ENCODE data around the gene DCTN5. TPM values are rescaled to one million over a fixed set of nuclear protein-coding genes. Genes with fewer than 3 reads are reported as not detected.

DCTN5 gene
- total and polyA plus RNA-seq, 2 donors (not counting 3 experiments of a cell fraction or from before 2014, with no cell fraction given), result 51.6 to 80.8 TPM

GRCh38 chr16:23689442-23690187, 48.3 kb downstream of the DCTN5 start:
- BruUV-seq (replicated peaks), result TSS peak; percentile 57
- no peaks in the 10 kb centered on the region for H3K4me1 ChIP-seq (ENCODE audit: control insufficient read depth, extremely low read depth, insufficient read depth, low read length)
- CTCF ChIA-PET, result interaction anchor here (1.5 kb wide), 1 partner anchor 10 kb away, joined by 3 read pairs; no protein-coding TSS in a partner anchor
- POLR2A ChIA-PET, result no interaction called here
- H3K4me2 ChIP-seq (ENCODE audit: insufficient read depth, low read length), result no peak overlapping the region
- no peak for TF ChIP-seq FOS (IDR thresholded peaks at IDR 0.05; ENCODE audit: borderline replicate concordance, insufficient read depth, low read length)
- TF ChIP-seq MAX (IDR thresholded peaks at IDR 0.05; ENCODE audit: insufficient read depth, insufficient read length), result no peak
- TF ChIP-seq POLR2A (IDR thresholded peaks at IDR 0.05; ENCODE audit: low read depth, low read length), result no peak
- no peak for TF ChIP-seq EZH2 (IDR thresholded peaks at IDR 0.05; ENCODE audit: borderline replicate concordance, low read depth, low read length, severe bottlenecking)
- TF ChIP-seq POLR2AphosphoS5 (IDR thresholded peaks at IDR 0.05; ENCODE audit: insufficient read depth, low read depth, low read length), result no peak
- no peak for TF ChIP-seq GATA2 (IDR thresholded peaks at IDR 0.05; ENCODE audit: insufficient read depth, insufficient read length, low read depth, low read length)
- TF ChIP-seq CTCF (IDR thresholded peaks at IDR 0.05; ENCODE audit: extremely low read depth in 1 of 2, insufficient read depth in 1 of 2, low read depth in 1 of 2, low read length in 2 of 2), result no peak
- TF ChIP-seq MYC (IDR thresholded peaks at IDR 0.05; ENCODE audit: low read depth, low read length), result no peak
- no peak for TF ChIP-seq JUN (IDR thresholded peaks at IDR 0.05; ENCODE audit: borderline replicate concordance, insufficient read depth, insufficient read length, low read depth)
- H3K27ac ChIP-seq (ENCODE audit: insufficient read depth, low read depth, low read length), result no peak overlapping the region
- intact Hi-C loops (cut with micrococcal nuclease), result no loop called here
- peaks cover 21 to 43% of the 10 kb centered on the region in 2 experiments for H3K36me3 ChIP-seq (ENCODE audit: control insufficient read depth in 2 of 2, extremely low read depth in 1 of 2, insufficient read depth in 2 of 2, low read length in 2 of 2)
- no peaks in the 10 kb centered on the region for H3K27me3 ChIP-seq (ENCODE audit: control insufficient read depth in 2 of 2, insufficient read depth in 2 of 2, low read length in 2 of 2)
- no peaks in the 10 kb centered on the region for H4K20me1 ChIP-seq (replicated peaks; ENCODE audit: control insufficient read depth, extremely low read depth, insufficient read depth, low read length)
- H3K9me1 ChIP-seq (replicated peaks; ENCODE audit: control insufficient read depth, extremely low read depth, insufficient read depth, low read length), result no peaks in the 10 kb centered on the region
- H3K4me3 ChIP-seq (replicated peaks in 1 of 3; ENCODE audit: insufficient read depth in 1 of 3, low read depth in 1 of 3, low read length in 3 of 3), result no peak overlapping the region
- peaks cover 7% of the 10 kb centered on the region for H3K79me2 ChIP-seq (ENCODE audit: control insufficient read depth, insufficient read depth, low read length)
- H3K9ac ChIP-seq (replicated peaks; ENCODE audit: extremely low read depth, insufficient read depth, low read length), result no peak overlapping the region
- DNase-seq (ENCODE audit: low read depth, low spot score) (no peak), FAIRE-seq (no peak)
- dilution Hi-C loops (cut with MboI; ENCODE audit: extremely low pct_ligation_motif_present, low sequenced_read_pairs), result no loop called here
- H2AFZ ChIP-seq (ENCODE audit: low read depth, low read length), result no peak overlapping the region
- H3K9me3 ChIP-seq (replicated peaks; ENCODE audit: control insufficient read depth, insufficient read depth, low read length), result no peaks in the 10 kb centered on the region
